NCI-H460 (cell line): ENCODE data around the gene DPRX. TPM values are rescaled to one million over a fixed set of nuclear protein-coding genes. Genes with fewer than 3 reads are reported as not detected.
"Not testable (repeated sequence)": the region's sequence is repeated elsewhere in the genome, so short reads cannot be mapped to it uniquely, and the experiment has no call there.

Experiments used
- DNase-seq: peaks from one replicate; pipeline ENCODE4 v3.0.0-alpha.2; 2016; ENCODE audit warnings: low read depth; ENCODE audit errors: extremely low read depth
- total RNA-seq: library from RNA; depleted of rRNA; stranded (reverse); fragments of >200 nt; shearing (Covaris generic); gene quantifications from 2 replicates; pipeline ENCODE4 v1.2.3, GENCODE V29; 2014

Gene DPRX
- total RNA-seq, 1 experiment from 2014 or later: not detected

- no peak for DNase-seq
Measured at GRCh38 chr19:53644061-53644816, 12.4 kb downstream of the DPRX start.

- DNase-seq: no peak
Measured at GRCh38 chr19:53646144-53646543, 14.3 kb downstream of the DPRX start.

DNA sequence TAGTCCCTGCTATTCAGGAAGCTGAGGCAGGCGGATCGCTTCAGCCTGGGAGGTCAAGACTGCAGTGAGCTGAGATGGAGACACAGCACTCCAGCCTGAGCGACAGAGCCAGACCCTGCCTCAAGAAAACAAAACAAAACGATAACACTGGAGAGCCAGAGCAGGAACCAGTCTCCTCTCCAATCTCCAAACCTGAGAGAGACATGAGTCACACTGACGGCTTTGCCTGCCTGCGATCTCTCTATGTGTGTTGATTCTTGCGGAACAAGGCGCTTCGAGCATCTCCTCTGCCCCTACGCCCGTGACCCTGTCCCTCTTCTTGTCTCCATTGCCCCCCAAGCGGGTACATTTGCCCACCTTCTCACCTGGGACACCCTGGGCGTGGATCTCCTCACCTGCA lies 15.6 kb downstream of the DPRX start:
- no peak for DNase-seq

- DNase-seq: no peak
Measured at GRCh38 chr19:53647792-53648191, 16.0 kb downstream of the DPRX start.

DNA sequence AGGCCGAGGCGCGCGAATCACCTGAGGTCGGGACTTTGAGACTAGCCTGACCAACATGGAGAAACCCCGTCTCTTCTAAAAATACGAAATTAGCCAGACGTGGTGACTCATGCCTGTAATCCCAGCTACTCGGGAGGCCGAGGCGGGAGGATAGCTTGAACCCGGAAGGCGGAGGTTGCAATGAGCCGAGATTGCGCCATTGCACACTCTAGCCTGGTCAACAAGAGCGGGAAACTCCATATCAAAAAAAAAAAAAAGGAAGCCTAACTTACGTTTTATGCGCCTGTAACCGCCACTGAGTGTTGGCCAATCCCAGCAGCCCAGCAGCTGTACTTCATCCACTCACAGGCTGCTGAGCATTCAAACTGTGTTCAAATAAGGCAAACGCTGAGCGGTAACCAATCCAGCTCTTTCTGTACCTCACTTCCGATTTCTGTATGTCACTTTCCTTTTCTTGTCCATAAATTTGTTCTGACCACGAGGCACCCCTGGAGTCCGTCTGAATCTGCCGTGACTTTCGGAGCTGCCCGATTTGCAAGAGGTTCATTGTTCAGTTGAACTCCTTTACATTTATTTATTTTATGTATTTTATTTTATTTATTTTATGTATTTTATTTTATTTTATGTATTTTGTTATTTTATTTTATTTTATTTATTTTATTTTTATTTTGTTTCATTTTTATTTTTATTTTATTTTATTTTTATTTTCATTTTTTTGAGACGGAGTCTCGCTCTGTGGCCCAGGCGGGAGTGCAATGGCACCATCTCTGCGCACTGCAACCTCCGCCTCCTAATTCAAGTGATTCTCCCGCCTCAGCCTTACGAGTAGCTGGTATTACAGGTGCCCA lies 18.2 kb downstream of the DPRX start:
- DNase-seq: no peak

DNA sequence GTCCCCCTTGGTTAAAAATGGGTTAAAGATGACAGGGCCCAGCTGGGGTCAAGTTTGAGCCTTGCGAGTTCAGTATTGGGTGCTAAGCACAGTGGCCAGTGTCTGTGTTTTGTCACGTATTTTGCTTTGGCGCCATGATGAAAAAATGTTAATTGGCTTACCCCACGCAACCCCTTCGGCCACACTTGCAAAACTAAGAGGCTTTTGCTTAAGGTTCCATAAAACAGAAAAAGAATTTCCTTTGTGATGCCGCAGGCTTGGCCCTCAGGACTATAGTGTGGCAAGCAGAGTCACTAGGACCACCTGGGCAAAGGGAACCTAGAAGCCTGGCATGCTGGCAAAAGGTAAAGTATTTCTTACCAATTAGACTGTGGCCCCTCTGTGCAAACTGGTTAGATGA lies 20.7 kb downstream of the DPRX start:
- no peak for DNase-seq

GRCh38 chr19:53655042-53655665 lies 23.4 kb downstream of the DPRX start:
- DNase-seq: no peak

GRCh38 chr19:53657330-53657729 lies 25.5 kb downstream of the DPRX start:
- no peak for DNase-seq

GRCh38 chr19:53657778-53658177 lies 26.0 kb downstream of the DPRX start:
- no peak for DNase-seq

- DNase-seq: no peak
Measured at GRCh38 chr19:53659292-53659691, 27.5 kb downstream of the DPRX start.

GRCh38 chr19:53660584-53660983 lies 28.8 kb downstream of the DPRX start:
- DNase-seq: no peak

- no peak for DNase-seq
Measured at GRCh38 chr19:53662209-53662608, 30.4 kb downstream of the DPRX start.

DNA sequence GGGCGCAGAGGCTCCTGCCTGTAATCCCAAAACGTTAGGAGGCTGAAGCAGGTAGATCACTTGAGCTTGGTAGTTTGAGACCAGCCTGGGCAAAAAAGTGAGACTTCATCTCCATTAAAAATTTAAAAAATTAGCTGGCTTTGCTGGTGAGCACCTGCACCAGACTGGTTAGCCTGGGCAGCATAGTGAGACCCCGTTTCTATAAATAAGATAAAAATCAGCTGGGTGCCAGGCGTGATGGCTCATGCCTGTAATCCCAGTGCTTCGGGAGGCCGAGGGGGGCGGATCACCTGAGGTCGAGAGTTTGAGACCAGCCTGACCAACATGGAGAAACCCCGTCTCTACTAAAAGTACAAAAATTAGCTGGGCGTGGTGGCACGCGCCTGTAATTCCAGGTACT lies 32.4 kb downstream of the DPRX start:
- DNase-seq: no peak

DNA sequence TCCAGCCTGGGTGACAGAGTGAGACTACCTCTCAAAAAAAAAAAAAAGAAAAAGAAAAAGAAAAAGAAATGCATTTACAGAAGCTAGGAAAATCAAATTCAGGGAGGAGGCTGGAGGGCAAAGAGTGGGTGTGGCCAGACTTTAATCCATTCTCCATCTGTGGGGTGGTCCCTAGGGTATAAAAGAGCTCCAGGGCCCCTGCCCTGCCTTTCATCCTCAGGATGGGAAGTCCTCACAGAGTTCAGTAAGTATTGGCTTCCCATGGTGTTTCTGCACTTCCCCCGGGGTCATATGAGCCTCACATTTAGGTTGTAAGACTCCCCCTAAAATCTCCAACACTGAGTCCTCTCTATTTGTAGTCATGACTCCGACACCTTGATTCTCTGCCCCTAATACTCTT lies 33.0 kb downstream of the DPRX start:
- no peak for DNase-seq

- DNase-seq: not testable (repeated sequence)
Measured at GRCh38 chr19:53666331-53666730, 34.5 kb downstream of the DPRX start.

GRCh38 chr19:53668804-53669203 lies 37.0 kb downstream of the DPRX start:
- not testable (repeated sequence) for DNase-seq

GRCh38 chr19:53670345-53670744 lies 38.5 kb downstream of the DPRX start:
- DNase-seq: no peak

DNA sequence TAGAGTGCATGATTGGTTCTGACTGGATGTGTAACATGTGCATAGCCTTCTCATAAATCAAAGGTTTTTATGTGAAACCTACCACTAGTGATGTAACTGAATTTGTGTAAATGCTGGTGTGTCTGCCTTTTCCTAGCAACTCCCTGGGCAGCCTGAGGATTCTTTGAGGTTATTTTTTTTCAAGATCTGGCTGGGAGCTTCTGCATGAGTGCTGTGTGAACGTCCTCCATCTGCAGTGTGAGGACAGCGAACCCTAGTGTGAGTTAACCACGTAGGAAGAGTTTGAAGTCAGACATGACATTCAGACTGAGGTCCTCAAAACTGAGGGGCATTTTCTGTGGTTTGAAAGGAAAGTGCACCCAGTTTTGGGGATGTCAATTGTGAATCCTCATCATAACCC lies 39.9 kb downstream of the DPRX start:
- DNase-seq: no peak
